Duodenal mucosa (tissue), 2 donors: ENCODE data around the gene STOX2.
"Not testable (repeated sequence)": the region's sequence is repeated elsewhere in the genome, so short reads cannot be mapped to it uniquely, and the experiment has no call there.

ENCODE experiments used
- H3K27ac ChIP-seq: one replicate; pipeline ENCODE4 v1.7.0; 2013; ENCODE audit warnings: low read depth, low read length
- H3K27me3 ChIP-seq, 2 donors: one replicate each; pipeline ENCODE4 v1.7.0; 2013; ENCODE audit warnings: low read length in 2 of 2, control low read depth in 1 of 2; ENCODE audit not compliant: insufficient read depth in 2 of 2, control insufficient read depth in 1 of 2
- H3K36me3 ChIP-seq, 2 donors: one replicate each; pipeline ENCODE4 v1.7.0; 2013; ENCODE audit warnings: low read length in 2 of 2, control low read depth in 1 of 2; ENCODE audit not compliant: insufficient read depth in 2 of 2, control insufficient read depth in 1 of 2
- H3K4me1 ChIP-seq, 2 donors: one replicate each; pipeline ENCODE4 v1.7.0; 2013; ENCODE audit warnings: low read length in 2 of 2, control low read depth in 1 of 2; ENCODE audit not compliant: insufficient read depth in 2 of 2, control insufficient read depth in 1 of 2
- H3K4me3 ChIP-seq, 2 donors: one replicate each; pipeline ENCODE4 v1.7.0; 2013; ENCODE audit warnings: low read length in 2 of 2, low read depth in 1 of 2
- H3K9ac ChIP-seq, 2 donors: one replicate each; pipeline ENCODE4 v1.7.0; 2013; ENCODE audit warnings: low read length in 2 of 2, low read depth in 1 of 2
- H3K9me3 ChIP-seq, 2 donors: one replicate each; pipeline ENCODE4 v1.7.0; 2013; ENCODE audit warnings: low read length in 2 of 2, control low read depth in 1 of 2; ENCODE audit not compliant: control insufficient read depth in 1 of 2

STOX2 gene

DNA sequence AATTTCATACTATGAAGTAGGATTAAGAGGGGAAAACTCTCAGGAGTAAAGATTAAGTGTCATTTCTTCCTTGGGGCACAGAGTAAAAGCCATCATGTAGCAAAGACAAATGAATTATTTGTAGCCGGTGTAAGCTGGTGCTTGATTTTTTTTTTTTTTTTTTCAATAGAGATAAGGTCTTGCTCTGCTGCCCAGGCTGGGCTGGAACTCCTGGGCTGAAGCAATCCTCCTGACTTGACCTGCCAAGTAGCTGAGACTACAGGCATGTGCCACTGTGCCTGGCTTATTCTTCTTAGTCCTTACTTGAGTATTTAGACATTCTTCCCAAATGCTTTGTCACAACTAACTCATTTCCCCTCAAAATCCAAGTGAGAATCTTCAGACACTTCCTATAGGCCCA is 125.7 kb downstream of the STOX2 start:
- H3K9me3 ChIP-seq, result no peaks in the 10 kb centered on the region
- peaks cover 0 to 2% of the 10 kb centered on the region in 2 donors for H3K4me1 ChIP-seq
- H3K4me3 ChIP-seq, result no peak overlapping the region
- no peak overlapping the region for H3K9ac ChIP-seq
- H3K27me3 ChIP-seq, result no peaks in the 10 kb centered on the region
- no peaks in the 10 kb centered on the region for H3K36me3 ChIP-seq
- no peak overlapping the region for H3K27ac ChIP-seq

DNA sequence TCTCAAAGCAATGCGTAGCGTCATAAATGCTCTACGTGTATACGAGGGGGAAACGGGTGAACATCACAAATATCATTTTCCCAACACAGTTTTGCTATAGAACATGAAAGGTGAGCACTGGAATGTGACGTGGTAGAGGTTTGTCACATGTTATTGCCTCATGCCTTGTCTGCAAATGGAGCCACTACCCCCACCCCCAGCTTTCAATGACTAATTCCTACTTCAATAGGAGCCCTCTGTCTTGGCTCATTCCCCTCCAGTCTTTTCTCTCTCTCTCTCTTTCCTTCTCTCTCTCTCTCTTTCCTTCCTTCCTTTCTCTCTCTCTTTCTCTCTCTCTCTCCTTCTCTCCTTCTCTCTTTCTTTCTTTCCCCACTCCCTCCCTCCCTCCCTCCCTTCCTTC is 127.0 kb downstream of the STOX2 start:
- no peak overlapping the region for H3K9ac ChIP-seq
- peaks cover 0 to 2% of the 10 kb centered on the region in 2 donors for H3K4me1 ChIP-seq
- no peaks in the 10 kb centered on the region for H3K36me3 ChIP-seq
- H3K9me3 ChIP-seq, result no peaks in the 10 kb centered on the region
- no peaks in the 10 kb centered on the region for H3K27me3 ChIP-seq
- H3K27ac ChIP-seq, result no peak overlapping the region
- H3K4me3 ChIP-seq, result no peak overlapping the region

DNA sequence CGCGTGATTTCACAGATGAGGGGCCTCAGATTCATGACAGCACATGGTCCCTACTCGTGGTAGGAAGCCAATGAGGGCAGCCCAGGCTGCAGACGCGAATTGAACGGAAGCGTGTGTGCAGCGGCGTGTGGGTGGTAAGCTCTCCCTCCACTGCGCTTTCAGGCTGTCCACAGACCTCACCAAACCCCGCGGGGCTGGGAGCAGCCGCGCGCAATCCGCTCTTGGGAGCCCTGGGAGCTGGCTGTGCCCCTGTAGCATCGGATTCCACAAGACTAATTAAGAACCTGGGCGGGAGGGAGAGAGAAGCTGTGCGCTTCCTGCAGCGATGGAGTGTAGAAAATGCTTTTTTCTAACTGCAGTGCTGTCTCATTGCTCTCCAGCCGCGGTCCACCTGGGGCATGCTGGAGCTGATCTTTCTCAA is 134.9 kb downstream of the STOX2 start:
- Histone ChIP-seq H3K9ac (no peak overlapping the region), H3K27ac (no peak overlapping the region), H3K36me3 (no peaks in the 10 kb centered on the region), H3K9me3 (peaks cover 0 to 1% of the 10 kb centered on the region in 2 donors), H3K4me3 (peak overlapping the region; percentile 11 to 12), H3K27me3 (no peaks in the 10 kb centered on the region), H3K4me1 (peaks cover 0 to 4% of the 10 kb centered on the region in 2 donors)

DNA sequence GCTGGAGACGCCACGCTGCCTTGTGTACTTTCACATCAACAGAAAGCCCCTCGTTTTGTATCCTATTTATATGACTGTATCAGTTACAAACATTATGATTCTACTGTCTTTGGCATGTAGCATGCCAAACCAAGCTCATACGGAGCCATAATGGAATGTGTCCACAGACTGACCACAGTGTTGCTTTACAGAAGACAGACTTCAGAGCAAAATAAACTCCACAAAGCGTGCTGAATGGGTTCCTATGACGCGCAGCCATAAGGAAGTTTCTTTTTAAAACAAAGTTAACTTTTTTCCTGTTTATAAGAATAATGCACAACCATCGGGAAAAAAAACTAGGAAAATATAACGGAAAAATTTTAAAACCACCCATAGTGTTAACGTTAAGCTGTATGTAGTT is 136.0 kb downstream of the STOX2 start:
- no peaks in the 10 kb centered on the region for H3K36me3 ChIP-seq
- H3K9ac ChIP-seq, result no peak overlapping the region
- no peak overlapping the region for H3K4me3 ChIP-seq
- peaks cover 3 to 9% of the 10 kb centered on the region in 2 donors for H3K9me3 ChIP-seq
- peaks cover 0 to 4% of the 10 kb centered on the region in 2 donors for H3K4me1 ChIP-seq
- no peaks in the 10 kb centered on the region for H3K27me3 ChIP-seq
- H3K27ac ChIP-seq, result no peak overlapping the region

DNA sequence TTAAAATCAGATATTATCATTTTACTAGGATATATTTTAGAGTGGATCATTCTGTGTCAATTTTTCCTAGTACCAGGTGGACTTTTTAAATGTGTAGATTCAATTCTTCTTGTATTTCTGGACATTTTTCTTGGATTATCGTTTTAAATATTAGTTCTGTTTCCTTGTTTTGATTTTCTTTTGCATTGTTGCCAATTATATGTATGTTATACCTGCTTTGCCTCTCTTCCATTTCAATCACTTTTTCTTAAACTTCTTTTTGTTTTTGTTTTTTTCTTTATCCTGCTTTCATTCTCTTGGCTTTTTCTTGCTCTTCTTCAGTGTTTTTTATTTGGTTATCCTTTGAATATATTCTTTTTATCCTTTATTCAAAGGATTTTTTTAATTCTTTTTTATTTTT is 141.0 kb downstream of the STOX2 start:
- Histone ChIP-seq H3K4me1 (no peaks in the 10 kb centered on the region), H3K36me3 (no peaks in the 10 kb centered on the region), H3K4me3 (no peak overlapping the region), H3K27ac (no peak overlapping the region), H3K27me3 (no peaks in the 10 kb centered on the region), H3K9ac (no peak overlapping the region), H3K9me3 (peaks cover 3 to 10% of the 10 kb centered on the region in 2 donors)

DNA sequence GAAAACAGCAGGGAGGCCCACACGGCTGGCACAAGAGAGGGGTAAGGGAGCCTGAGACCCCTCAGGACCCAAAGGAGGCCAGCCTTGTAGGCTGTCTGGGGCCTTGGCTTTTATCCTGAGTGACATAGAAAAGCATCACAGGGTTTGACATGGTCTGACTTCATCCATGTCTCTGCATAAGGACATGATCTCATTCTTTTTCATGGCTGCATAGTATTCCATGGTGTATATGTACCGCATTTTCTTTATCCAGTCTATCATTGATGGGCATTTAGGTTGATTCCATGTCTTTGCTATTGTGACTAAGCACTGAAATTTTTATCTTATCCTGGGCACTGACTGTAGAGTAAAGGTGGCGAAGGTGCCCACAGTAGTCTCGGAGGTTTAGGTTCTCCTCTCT is 146.2 kb downstream of the STOX2 start:
- H3K27ac ChIP-seq, H3K9ac ChIP-seq, H3K4me1 ChIP-seq, H3K4me3 ChIP-seq, H3K36me3 ChIP-seq, H3K27me3 ChIP-seq, H3K9me3 ChIP-seq: not testable (repeated sequence)

DNA sequence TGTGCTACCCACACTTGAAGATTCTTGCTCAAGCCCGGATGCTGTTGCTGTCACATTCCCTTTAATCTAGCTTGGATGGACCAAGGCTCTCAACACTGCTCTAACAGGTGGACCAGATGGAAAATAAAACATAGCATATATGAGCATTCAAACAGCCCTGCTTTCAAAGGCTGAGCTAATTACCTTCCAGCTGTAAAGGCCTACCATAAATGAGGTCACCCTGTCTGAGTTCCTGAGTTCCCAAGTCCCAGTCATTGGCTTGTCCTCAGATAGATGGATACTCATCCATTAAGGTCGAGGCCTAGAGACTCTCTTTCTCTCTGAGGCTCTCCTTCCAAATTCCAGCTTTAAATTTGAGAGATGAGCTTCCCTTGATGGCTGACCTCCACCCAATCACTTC is 147.5 kb downstream of the STOX2 start:
- no peaks in the 10 kb centered on the region for H3K36me3 ChIP-seq
- no peak overlapping the region for H3K27ac ChIP-seq
- H3K27me3 ChIP-seq, result no peaks in the 10 kb centered on the region
- no peaks in the 10 kb centered on the region for H3K4me1 ChIP-seq
- H3K4me3 ChIP-seq, result no peak overlapping the region
- no peak overlapping the region for H3K9ac ChIP-seq
- H3K9me3 ChIP-seq, result no peaks in the 10 kb centered on the region

DNA sequence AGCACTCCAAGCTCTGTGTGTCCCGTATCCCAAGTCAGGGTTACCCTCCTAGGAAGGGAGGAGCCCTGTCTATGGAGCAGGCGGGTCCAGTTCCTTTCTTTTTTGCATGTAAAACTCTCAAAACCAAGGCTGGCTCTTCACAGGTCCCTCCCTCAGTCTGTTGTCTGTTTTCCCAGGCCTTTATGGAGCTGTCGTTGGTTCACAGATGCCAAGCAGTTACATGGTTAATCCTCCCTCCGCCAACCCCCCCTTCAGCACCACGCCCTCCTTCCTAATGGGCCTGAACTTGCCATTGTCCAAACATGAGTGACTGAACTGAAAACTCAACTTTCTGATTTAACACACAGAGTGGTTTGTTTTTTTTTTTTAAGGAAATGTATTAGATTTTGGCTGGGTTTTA is 148.3 kb downstream of the STOX2 start:
- Histone ChIP-seq H3K9ac (no peak overlapping the region), H3K4me3 (no peak overlapping the region), H3K4me1 (no peaks in the 10 kb centered on the region), H3K36me3 (no peaks in the 10 kb centered on the region), H3K9me3 (no peaks in the 10 kb centered on the region), H3K27me3 (no peaks in the 10 kb centered on the region), H3K27ac (no peak overlapping the region)

DNA sequence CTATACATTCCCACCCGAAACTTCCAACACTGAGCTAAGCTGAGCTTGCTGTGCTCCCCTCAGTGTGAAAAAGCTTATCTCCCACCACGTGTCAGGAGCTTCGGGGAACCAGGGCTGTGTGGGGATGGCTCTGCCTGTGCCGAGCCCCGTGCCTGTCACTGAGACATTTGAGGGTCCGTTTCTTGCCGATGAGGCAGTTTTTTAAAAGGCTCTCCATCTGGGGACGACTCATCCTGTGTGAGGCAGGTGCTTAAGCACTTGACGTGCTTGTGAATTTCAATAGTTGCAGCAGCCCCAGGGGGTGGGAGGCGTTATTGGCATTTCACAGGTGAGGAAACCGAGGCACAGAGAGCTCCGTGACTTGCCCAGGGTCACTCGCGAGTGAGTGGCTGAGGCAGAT is 151.8 kb downstream of the STOX2 start:
- Histone ChIP-seq H3K27me3 (no peaks in the 10 kb centered on the region), H3K4me1 (no peaks in the 10 kb centered on the region), H3K27ac (no peak overlapping the region), H3K9me3 (no peaks in the 10 kb centered on the region), H3K9ac (no peak overlapping the region), H3K36me3 (no peaks in the 10 kb centered on the region), H3K4me3 (no peak overlapping the region)

DNA sequence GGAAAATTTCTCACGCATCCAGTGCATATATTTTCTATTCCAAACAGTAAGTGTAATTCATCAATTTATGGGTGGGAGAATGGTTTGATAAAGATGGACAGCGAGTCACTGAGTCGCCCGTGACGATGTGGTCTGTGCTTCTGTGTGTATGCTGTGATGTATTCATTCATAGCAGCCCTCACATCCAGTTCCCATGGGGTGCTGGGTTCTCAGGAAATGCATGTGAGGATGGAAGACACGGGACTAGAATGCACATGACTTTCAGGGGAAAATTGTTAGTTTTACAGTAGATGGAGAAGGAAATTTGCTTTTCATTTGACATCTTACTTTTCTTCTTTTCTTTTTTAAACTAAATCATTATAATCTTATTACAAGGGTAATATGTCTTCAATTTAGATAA is 152.9 kb downstream of the STOX2 start:
- Histone ChIP-seq H3K9ac (no peak overlapping the region), H3K4me3 (no peak overlapping the region), H3K9me3 (no peaks in the 10 kb centered on the region), H3K27ac (no peak overlapping the region), H3K4me1 (no peaks in the 10 kb centered on the region), H3K36me3 (no peaks in the 10 kb centered on the region), H3K27me3 (no peaks in the 10 kb centered on the region)

DNA sequence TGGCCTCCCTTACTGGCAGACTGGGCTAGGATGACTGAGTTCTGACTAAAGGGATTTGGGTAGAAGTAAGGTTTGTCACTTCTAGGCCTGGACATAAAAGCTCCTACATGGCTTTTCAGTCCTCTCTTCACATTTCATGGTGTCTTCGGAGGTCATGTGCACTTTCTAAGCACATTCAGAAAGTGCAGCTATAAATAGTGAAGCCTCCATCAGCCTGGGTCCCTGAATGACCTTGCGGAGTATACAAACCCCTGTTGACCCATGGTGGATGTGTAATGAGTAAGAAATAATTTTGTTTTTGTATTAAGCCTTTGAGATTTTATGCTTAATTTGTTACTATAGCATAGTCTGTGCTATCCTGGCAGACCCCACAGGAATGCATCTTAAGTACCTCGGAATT is 154.0 kb downstream of the STOX2 start:
- Histone ChIP-seq H3K9ac (no peak overlapping the region), H3K36me3 (no peaks in the 10 kb centered on the region), H3K4me3 (no peak overlapping the region), H3K4me1 (no peaks in the 10 kb centered on the region), H3K27ac (no peak overlapping the region), H3K27me3 (no peaks in the 10 kb centered on the region), H3K9me3 (no peaks in the 10 kb centered on the region)
